ENCODE data around the gene PANX3. TPM values are rescaled to one million over a fixed set of nuclear protein-coding genes. Genes with fewer than 3 reads are reported as not detected.
A peak's percentile ranks its signal among the peaks of the same experiment; 100 is the strongest.

Gene PANX3
- total RNA-seq, 1 donor from 2014 or later = not detected

GRCh38 chr11:124618863-124619262, 7.6 kb downstream of the PANX3 start:
- no peak for DNase-seq

- peak; percentile 90 for DNase-seq
Measured at GRCh38 chr11:124622531-124623451, 11.6 kb downstream of the PANX3 start, which contains the start of gene TBRG1. TSS of gene TBRG1 (plus strand) at chr11:124622864. CDS start at chr11:124623084, 220 bp downstream.

- no peak for DNase-seq
Measured at GRCh38 chr11:124623861-124624525, 12.8 kb downstream of the PANX3 start.

- DNase-seq = no peak
Measured at GRCh38 chr11:124625504-124626168, 14.4 kb downstream of the PANX3 start.

- no peak for DNase-seq
Measured at GRCh38 chr11:124627546-124627945, 16.3 kb downstream of the PANX3 start.

GRCh38 chr11:124629961-124630360, 18.7 kb downstream of the PANX3 start:
- DNase-seq = no peak

- no peak for DNase-seq
Measured at GRCh38 chr11:124633355-124633754, 22.1 kb downstream of the PANX3 start.

GRCh38 chr11:124635932-124636331, 24.7 kb downstream of the PANX3 start:
- DNase-seq = no peak

- DNase-seq = no peak
Measured at GRCh38 chr11:124638500-124638899, 27.3 kb downstream of the PANX3 start.

GRCh38 chr11:124639186-124639585, 28.0 kb downstream of the PANX3 start:
- DNase-seq = no peak

- DNase-seq = no peak
Measured at GRCh38 chr11:124640666-124641065, 29.4 kb downstream of the PANX3 start.

GRCh38 chr11:124642628-124643027, 31.4 kb downstream of the PANX3 start:
- no peak for DNase-seq

GRCh38 chr11:124643042-124643604, 31.9 kb downstream of the PANX3 start:
- no peak for DNase-seq

- DNase-seq = no peak
Measured at GRCh38 chr11:124643605-124644425, 32.6 kb downstream of the PANX3 start.

GRCh38 chr11:124644426-124645280, 33.4 kb downstream of the PANX3 start:
- DNase-seq = no peak

GRCh38 chr11:124646148-124646547, 34.9 kb downstream of the PANX3 start:
- DNase-seq = no peak

GRCh38 chr11:124648610-124649009, 37.4 kb downstream of the PANX3 start:
- DNase-seq = no peak

GRCh38 chr11:124656774-124657630, 45.8 kb downstream of the PANX3 start:
- DNase-seq = peak; percentile 41

GRCh38 chr11:124657904-124658303, 46.7 kb downstream of the PANX3 start:
- no peak for DNase-seq

GRCh38 chr11:124658501-124658900, 47.3 kb downstream of the PANX3 start:
- DNase-seq = no peak

Measured in occipital lobe (tissue), 2 donors.